Stimulated activated CD8-positive, alpha-beta memory T cell treated with anti-CD3 and anti-CD28 coated beads, Interleukin-7, amount 100 ng/mL, for 24 hours (primary cell): ENCODE data around the gene CKS1B.

Experiments used
- DNase-seq: peaks from one replicate; pipeline ENCODE4 v3.0.0-alpha.2; 2020; ENCODE audit warnings: low read depth

Gene CKS1B

GRCh38 chr1:155002464-155003226 lies 28.2 kb downstream of the CKS1B start, which contains the start of gene ZBTB7B:
Gene ZBTB7B (plus strand): TSS chr1:155002802. CDS start chr1:155014661, 11,859 bp downstream.
- DNase-seq, result no peak

- DNase-seq, result no peak
These were observed 28.8 kb downstream of the CKS1B start for GRCh38 chr1:155003227-155003765.

DNA sequence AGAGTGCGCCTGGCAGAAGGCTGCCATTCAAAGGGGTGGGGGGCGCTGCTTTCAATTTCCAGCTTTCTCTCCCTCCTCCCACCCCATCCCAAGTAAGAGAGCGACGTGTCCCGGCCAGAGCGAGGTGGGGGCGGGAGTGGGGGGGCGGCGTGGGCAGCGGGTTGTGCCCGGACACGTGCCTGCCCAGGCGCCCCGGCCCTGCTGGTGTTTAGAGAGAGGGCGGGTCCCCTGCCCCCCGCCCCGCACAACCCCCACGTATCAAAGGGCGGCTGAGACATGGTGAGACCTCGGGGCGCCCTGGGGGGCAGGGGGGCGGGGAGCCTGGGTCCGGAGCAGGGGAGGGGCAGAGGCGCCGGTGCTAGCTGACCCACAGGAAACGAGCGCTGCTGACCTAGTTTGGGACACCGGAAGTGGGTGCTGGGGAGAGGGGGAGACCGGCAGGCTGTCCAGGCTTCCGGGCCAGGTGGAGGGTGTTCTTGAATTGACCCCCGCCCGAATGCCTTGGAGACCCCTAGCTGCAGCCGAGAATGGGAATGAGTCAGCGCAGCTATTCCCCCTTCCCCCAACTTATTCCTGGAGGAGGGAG lies 29.4 kb downstream of the CKS1B start:
- DNase-seq, result no peak

- DNase-seq, result no peak
These were observed 30.0 kb downstream of the CKS1B start for GRCh38 chr1:155004352-155005075.

- DNase-seq, result no peak
These were observed 30.9 kb downstream of the CKS1B start for GRCh38 chr1:155005076-155006011.

DNA sequence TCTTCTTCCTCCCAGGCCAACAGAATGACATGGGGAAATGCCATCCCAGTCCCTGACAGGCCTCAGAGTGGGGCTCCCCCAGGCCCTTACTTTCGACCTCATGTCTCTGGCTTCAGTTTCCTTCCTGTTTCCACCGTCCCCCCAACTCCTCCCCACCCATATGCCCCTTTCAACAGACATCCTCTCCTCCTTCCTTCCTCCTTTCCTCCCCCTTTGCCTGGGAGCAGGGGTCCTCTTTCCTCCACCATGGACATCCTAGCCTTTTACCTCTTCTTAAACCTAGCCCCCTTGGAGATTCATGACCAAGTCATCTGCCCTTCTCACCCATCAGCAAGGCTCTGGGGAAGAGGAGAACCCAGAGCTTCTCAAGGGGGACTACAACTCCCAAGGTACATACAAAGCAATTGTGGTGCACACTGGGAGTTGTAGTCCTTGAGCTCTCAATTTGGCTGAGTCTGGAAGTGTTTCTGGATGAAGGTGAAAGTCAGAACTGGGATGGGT lies 32.2 kb downstream of the CKS1B start:
- no peak for DNase-seq

DNA sequence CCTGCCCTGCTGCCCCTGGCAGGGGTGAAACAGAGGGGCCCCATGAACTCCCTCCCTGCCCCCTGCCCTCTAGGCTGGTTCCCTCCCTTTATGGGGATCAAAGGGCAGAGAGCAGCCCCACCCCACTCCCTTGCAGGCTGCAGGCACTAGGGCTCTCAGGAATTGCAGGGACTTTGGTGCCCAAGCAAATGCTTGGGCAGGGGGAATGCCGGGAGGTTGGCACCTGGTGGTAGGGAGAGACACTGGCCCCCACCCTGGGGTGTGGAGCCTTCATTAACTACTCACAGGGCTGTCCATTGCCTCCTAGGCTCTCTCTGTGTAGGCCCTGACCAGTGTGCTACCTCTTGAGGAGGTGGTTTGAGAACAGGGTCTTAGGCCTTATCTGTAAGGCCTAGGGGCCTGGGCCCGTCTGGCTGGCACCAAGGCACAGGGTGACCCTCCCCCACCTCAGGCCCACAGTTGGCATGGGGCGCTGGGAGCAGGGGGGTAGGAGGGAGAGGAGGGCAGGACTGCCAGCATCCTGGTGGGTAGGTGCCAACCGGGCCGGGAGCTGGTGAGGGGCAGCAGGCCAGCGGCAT lies 32.9 kb downstream of the CKS1B start:
- DNase-seq, result no peak

- no peak for DNase-seq
These were observed 33.8 kb downstream of the CKS1B start for GRCh38 chr1:155008015-155008941.

DNA sequence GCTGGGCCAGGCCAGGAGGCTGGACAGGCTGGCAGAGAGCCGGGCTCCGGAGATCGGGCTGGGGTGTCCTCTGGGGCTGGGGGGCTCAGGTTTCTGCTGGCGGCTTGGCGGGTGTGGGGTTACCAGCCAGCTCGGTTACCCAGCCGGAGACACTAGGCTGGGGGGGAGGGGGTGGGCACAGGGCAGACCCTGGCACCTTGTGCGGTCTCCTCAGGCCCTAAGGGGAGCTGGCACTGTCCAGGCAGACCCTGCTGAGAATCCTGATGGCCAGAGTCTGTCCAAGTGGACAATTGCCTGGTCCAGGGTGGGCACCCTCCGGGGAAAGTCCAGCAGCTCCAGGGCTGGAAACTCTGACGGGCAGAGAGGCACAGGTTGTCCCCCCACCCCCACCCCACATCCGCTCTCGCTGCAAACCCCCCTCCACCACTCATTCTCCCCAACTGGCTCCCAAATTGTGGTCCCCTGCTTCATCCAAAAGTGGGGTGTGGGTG lies 34.8 kb downstream of the CKS1B start:
- DNase-seq, result no peak

- DNase-seq, result no peak
These were observed 35.3 kb downstream of the CKS1B start for GRCh38 chr1:155009742-155010141.

- DNase-seq, result no peak
These were observed 35.9 kb downstream of the CKS1B start for GRCh38 chr1:155010211-155010918.

DNA sequence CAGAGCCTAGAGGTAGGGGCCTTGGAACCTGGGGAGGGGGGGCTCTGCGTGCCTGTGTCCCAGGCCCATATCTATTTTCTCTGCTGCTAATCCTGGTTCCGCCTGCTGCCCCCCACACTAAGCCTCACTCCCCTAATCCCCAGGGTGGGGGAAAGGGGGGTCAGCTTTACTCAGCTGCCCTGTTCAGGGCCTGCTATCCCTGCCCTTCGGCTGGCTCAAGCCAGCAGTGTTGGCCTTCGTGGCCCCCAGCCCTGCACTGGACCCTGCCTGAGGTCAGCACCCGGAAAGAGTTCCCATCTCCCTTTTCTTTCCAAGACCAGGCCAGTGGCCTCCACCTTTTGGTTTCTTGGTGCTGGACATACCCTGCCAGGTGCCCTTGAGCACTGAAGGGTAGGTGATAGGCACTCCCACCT lies 36.5 kb downstream of the CKS1B start:
- no peak for DNase-seq

- no peak for DNase-seq
These were observed 37.0 kb downstream of the CKS1B start for GRCh38 chr1:155011437-155012025.

DNA sequence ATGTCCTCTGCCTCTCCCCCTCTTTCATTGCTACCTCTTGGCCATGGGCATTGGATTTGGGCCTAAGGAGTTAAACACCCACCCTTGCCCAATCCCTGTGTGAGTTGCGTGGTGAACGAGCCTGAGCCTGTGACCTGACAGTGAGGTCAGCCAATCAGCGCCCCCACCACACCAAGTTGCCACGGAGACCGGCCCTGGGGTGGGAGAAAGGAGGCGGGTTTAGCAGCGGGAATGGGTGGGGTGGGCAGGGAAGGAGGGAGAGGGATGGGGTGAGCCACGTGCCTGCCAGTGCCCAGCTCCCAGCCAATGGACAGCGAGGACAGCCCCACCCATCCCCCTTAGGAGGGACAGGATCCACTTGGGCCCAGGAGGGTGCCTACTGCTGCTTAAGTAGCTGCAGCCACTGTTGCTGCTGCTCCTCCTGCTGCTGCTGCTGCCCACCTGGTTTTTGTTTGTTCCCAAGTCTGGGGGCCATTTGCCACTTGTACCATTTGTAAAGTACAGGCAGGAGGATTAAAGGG lies 37.6 kb downstream of the CKS1B start:
- DNase-seq, result no peak

DNA sequence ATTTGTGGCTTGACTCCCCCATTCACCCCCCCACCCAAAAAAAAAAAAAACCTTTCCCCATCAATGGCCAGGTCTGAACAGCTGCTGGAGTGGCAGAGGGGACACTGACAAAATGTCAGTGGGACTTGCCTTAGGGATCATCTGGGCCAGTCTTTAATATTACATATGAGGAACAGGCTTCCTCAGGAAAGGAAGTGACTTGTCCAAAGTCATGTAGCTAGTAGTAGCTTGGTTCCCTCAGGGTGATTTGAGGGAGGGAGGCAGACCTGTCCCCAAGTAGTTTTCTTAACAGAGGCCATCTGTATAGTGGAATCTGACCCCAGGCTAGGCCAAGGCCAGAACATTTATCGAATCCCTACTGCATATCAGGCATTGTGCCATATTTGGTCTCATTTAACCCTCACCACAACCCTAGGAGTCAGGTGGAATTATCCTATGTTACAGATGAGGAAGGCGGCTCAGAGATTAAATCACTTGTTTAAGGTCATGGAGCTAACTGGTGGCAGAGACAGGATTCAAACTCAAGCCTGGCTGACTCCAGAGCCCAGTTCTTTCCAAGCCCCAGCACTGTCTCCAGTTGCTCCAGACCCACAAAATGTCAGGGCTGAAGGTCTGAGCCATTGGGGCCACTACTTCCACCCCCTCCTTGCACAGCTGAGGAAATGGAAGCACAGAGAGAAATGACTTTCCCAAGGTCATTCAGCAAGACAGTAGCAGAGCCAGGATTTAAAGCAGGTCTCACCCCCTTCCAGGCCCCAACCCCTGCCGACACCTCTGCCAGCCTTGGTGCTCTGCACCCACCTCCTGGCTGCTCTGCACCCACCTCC lies 38.5 kb downstream of the CKS1B start:
- no peak for DNase-seq

GRCh38 chr1:155013632-155014031 lies 39.2 kb downstream of the CKS1B start:
- no peak for DNase-seq

DNA sequence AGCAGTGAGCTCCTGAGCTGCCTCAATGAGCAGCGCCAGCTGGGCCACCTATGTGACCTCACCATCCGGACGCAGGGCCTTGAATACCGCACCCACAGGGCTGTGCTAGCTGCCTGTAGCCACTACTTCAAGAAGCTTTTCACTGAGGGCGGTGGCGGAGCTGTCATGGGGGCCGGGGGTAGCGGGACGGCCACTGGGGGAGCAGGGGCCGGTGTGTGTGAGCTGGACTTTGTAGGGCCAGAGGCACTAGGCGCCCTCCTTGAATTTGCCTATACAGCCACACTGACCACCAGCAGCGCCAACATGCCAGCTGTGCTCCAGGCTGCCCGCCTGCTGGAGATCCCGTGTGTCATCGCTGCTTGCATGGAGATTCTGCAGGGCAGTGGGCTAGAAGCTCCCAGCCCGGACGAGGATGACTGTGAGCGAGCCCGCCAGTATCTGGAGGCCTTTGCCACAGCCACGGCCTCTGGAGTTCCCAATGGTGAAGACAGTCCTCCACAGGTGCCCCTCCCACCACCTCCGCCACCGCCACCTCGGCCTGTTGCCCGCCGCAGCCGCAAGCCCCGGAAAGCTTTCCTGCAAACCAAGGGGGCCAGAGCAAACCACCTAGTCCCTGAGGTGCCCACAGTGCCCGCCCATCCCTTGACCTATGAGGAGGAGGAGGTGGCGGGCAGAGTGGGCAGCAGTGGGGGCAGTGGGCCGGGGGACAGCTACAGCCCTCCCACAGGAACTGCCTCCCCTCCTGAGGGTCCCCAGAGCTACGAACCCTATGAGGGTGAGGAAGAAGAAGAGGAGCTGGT lies 40.4 kb downstream of the CKS1B start:
- no peak for DNase-seq
